GM12874 (cell line): ENCODE data around the gene RBBP4.

Experiments used
- CTCF ChIP-seq: IDR thresholded peaks from 2 replicates; pipeline ENCODE4 v1.5.1; 2011; ENCODE audit warnings: low read depth, mild to moderate bottlenecking, control low read depth, low read length, moderate library complexity; ENCODE audit not compliant: insufficient read depth

RBBP4 gene

GRCh38 chr1:32650752-32651460 is at the start of gene RBBP4:
RBBP4 (plus strand) TSS chr1:32651208; CDS start chr1:32651307, 99 bp downstream.
- no peak for TF ChIP-seq CTCF

GRCh38 chr1:32605711-32606424 is 45.1 kb upstream of the RBBP4 start:
- TF ChIP-seq CTCF, result no peak

GRCh38 chr1:32606565-32607371 is 44.2 kb upstream of the RBBP4 start:
- no peak for TF ChIP-seq CTCF

- no peak for TF ChIP-seq CTCF
Measured at GRCh38 chr1:32609180-32609579, 41.8 kb upstream of the RBBP4 start.

- TF ChIP-seq CTCF, result no peak
Measured at GRCh38 chr1:32611859-32612188, 39.2 kb upstream of the RBBP4 start.

- TF ChIP-seq CTCF, result peak; percentile 24; the same call in 1 of the 2 replicates
Measured at GRCh38 chr1:32612189-32612881, 38.7 kb upstream of the RBBP4 start.

- no peak for TF ChIP-seq CTCF
Measured at GRCh38 chr1:32613472-32613871, 37.5 kb upstream of the RBBP4 start.
